H9 (cell line): ENCODE measurements around the gene EIF4E3. TPM values are rescaled to one million over a fixed set of nuclear protein-coding genes. Genes with fewer than 3 reads are reported as not detected.

ENCODE experiments used
- DNase-seq: peaks from one replicate; pipeline ENCODE4 v3.0.0-alpha.2; 2017
- H2AFZ ChIP-seq: one replicate; pipeline ENCODE4 v1.6.1; 2013; ENCODE audit warnings: mild to moderate bottlenecking, low read length, control low read depth, moderate library complexity
- H2AK5ac ChIP-seq: 2 replicates; pipeline ENCODE4 v1.6.1; 2013; ENCODE audit warnings: low read length, control low read depth, mixed read lengths; ENCODE audit not compliant: insufficient read length
- H2BK120ac ChIP-seq: one replicate; pipeline ENCODE4 v1.6.1; 2013; ENCODE audit warnings: low read depth, mild to moderate bottlenecking, low read length, control low read depth, inconsistent platforms; ENCODE audit not compliant: poor library complexity, severe bottlenecking
- H2BK12ac ChIP-seq: 2 replicates; pipeline ENCODE4 v1.6.1; 2013; ENCODE audit warnings: low read length, control low read depth, mixed read lengths, low read depth; ENCODE audit not compliant: insufficient read length
- H2BK15ac ChIP-seq: 2 replicates; pipeline ENCODE4 v1.6.1; 2013; ENCODE audit warnings: low read depth, low read length, control low read depth
- H2BK20ac ChIP-seq: one replicate; pipeline ENCODE4 v1.6.1; 2013; ENCODE audit warnings: low read depth, mild to moderate bottlenecking, low read length, control low read depth, inconsistent platforms; ENCODE audit not compliant: poor library complexity, severe bottlenecking
- H2BK5ac ChIP-seq: 2 replicates; pipeline ENCODE4 v1.6.1; 2013; ENCODE audit warnings: low read length, control low read depth, mixed read lengths; ENCODE audit not compliant: insufficient read length
- H3K14ac ChIP-seq: 2 replicates; pipeline ENCODE4 v1.6.1; 2013; ENCODE audit warnings: low read length, control low read depth; ENCODE audit not compliant: insufficient read depth
- H3K18ac ChIP-seq: 2 replicates; pipeline ENCODE4 v1.6.1; 2013; ENCODE audit warnings: low read depth, mild to moderate bottlenecking, mixed read lengths, low read length, control low read depth; ENCODE audit not compliant: insufficient read length
- H3K23ac ChIP-seq: 2 replicates; pipeline ENCODE4 v1.6.1; 2013; ENCODE audit warnings: low read length, control low read depth, mixed read lengths, low read depth; ENCODE audit not compliant: insufficient read length
- H3K23me2 ChIP-seq: 2 replicates; pipeline ENCODE4 v1.6.1; 2013; ENCODE audit warnings: low read depth, mild to moderate bottlenecking, mixed read lengths, low read length, control low read depth; ENCODE audit not compliant: insufficient read length, poor library complexity, severe bottlenecking
- H3K27ac ChIP-seq: 2 replicates; pipeline ENCODE4 v1.5.1; 2013; ENCODE audit warnings: low read length, control low read depth, mixed read lengths, low read depth; ENCODE audit not compliant: insufficient read length
- H3K27me3 ChIP-seq: 2 replicates; pipeline ENCODE4 v1.6.1; 2013; ENCODE audit warnings: low read length, control low read depth, inconsistent platforms; ENCODE audit not compliant: insufficient read depth
- H3K4ac ChIP-seq: 2 replicates; pipeline ENCODE4 v1.6.1; 2013; ENCODE audit warnings: low read depth, mild to moderate bottlenecking, control low read depth, inconsistent platforms, low read length, moderate library complexity
- H3K4me1 ChIP-seq: 2 replicates; pipeline ENCODE4 v1.6.1; 2013; ENCODE audit warnings: low read length, control low read depth, inconsistent platforms; ENCODE audit not compliant: insufficient read depth
- H3K4me2 ChIP-seq: 2 replicates; pipeline ENCODE4 v1.6.1; 2013; ENCODE audit warnings: low read length, control low read depth, mixed read lengths; ENCODE audit not compliant: insufficient read length, insufficient read depth
- H3K56ac ChIP-seq: 2 replicates; pipeline ENCODE4 v1.6.1; 2013; ENCODE audit warnings: low read depth, mild to moderate bottlenecking, mixed read lengths, low read length, control low read depth; ENCODE audit not compliant: insufficient read length
- H3K79me1 ChIP-seq: 2 replicates; pipeline ENCODE4 v1.6.1; 2013; ENCODE audit warnings: low read depth, mild to moderate bottlenecking, moderate library complexity, low read length, control low read depth, inconsistent platforms; ENCODE audit not compliant: insufficient read depth, poor library complexity, severe bottlenecking
- H3K79me2 ChIP-seq: 2 replicates; pipeline ENCODE4 v1.6.1; 2013; ENCODE audit warnings: low read length, control low read depth, inconsistent platforms; ENCODE audit not compliant: insufficient read depth
- H3K9ac ChIP-seq: 2 replicates; pipeline ENCODE4 v1.6.1; 2013; ENCODE audit warnings: low read length, control low read depth, mixed read lengths; ENCODE audit not compliant: insufficient read length; ENCODE audit errors: extremely low read depth
- H3K9me3 ChIP-seq: one replicate; pipeline ENCODE4 v1.6.1; 2013; ENCODE audit warnings: low read depth, low read length, inconsistent platforms; ENCODE audit not compliant: control insufficient read depth
- H3T11ph ChIP-seq: one replicate; pipeline ENCODE4 v1.6.1; 2013; ENCODE audit warnings: mild to moderate bottlenecking, low read length, control low read depth, inconsistent platforms
- H4K20me1 ChIP-seq: one replicate; pipeline ENCODE4 v1.6.1; 2013; ENCODE audit not compliant: control insufficient read depth, insufficient read length, insufficient read depth
- H4K5ac ChIP-seq: 2 replicates; pipeline ENCODE4 v1.6.1; 2013; ENCODE audit warnings: low read depth, mild to moderate bottlenecking, mixed read lengths, low read length, control low read depth; ENCODE audit not compliant: insufficient read length
- H4K8ac ChIP-seq: replicated peaks from 2 replicates; pipeline ENCODE4 v1.6.1; 2013; ENCODE audit warnings: low read length, control low read depth, mixed read lengths, low read depth; ENCODE audit not compliant: insufficient read length
- H4K91ac ChIP-seq: 2 replicates; pipeline ENCODE4 v1.6.1; 2013; ENCODE audit warnings: low read depth, mild to moderate bottlenecking, moderate library complexity, mixed read lengths, low read length, control low read depth; ENCODE audit not compliant: insufficient read length
- H3K27ac Mint-ChIP-seq, 3 experiments: 2 replicates in 2 of 3; 3 replicates in 1 of 3; pipeline ENCODE4 v1.8.0; 2020 to 2021; ENCODE audit warnings: mixed read lengths in 3 of 3, mild to moderate bottlenecking in 1 of 3, moderate library complexity in 1 of 3
- H3K27me3 Mint-ChIP-seq: 2 replicates; pipeline ENCODE4 v1.8.0; 2021; ENCODE audit warnings: low read depth, mild to moderate bottlenecking, moderate library complexity, mixed read lengths
- H3K36me3 Mint-ChIP-seq, 3 experiments: 2 replicates in 2 of 3; 3 replicates in 1 of 3; pipeline ENCODE4 v1.8.0; 2020 to 2021; ENCODE audit warnings: low read depth in 3 of 3, mixed read lengths in 3 of 3; ENCODE audit not compliant: insufficient read depth in 1 of 3
- H3K4me1 Mint-ChIP-seq, 2 experiments: 2 replicates each; pipeline ENCODE4 v1.8.0; 2020; ENCODE audit warnings: mixed read lengths in 2 of 2
- H3K4me3 Mint-ChIP-seq, 2 experiments: 2 replicates in 1 of 2; 3 replicates in 1 of 2; pipeline ENCODE4 v1.8.0; 2020 to 2021; ENCODE audit warnings: mild to moderate bottlenecking in 2 of 2, mixed read lengths in 2 of 2, moderate library complexity in 1 of 2
- H3K9me3 Mint-ChIP-seq, 2 experiments: 2 replicates in 1 of 2; 3 replicates in 1 of 2; pipeline ENCODE4 v1.8.0; 2020; ENCODE audit warnings: mild to moderate bottlenecking in 2 of 2, mixed read lengths in 2 of 2, moderate library complexity in 1 of 2
- CTCF ChIP-seq: fragments of 200-600 bp; sonication (generic); conservative IDR thresholded peaks from 3 replicates; pipeline ENCODE4 v1.8.0; 2021; ENCODE audit warnings: antibody characterized with exemption, mild to moderate bottlenecking
- WGBS: extraction: QIAGEN DNeasy Blood & Tissue Kit; methylation state at CpG from one replicate; pipeline ENCODE4 v1.1.7; 2013; ENCODE audit warnings: missing lambda C conversion rate, low lambda C conversion rate, mixed read lengths; ENCODE audit not compliant: insufficient read length; ENCODE audit errors: extremely low coverage; 5-methylcytosine and 5-hydroxymethylcytosine counted together
- total RNA-seq: library from RNA; stranded (reverse); gene quantifications from 2 replicates; pipeline ENCODE4 v1.2.1, GENCODE V29; 2021

The EIF4E3 gene
- total RNA-seq, 1 experiment from 2014 or later, result 12.9 TPM

GRCh38 chr3:71652781-71653413 lies 72.3 kb downstream of the EIF4E3 start:
- no peak overlapping the region for H3K4ac ChIP-seq
- no peak for DNase-seq
- WGBS, result no CpG with 5 or more reads among the region's 14 CpGs
- no peak overlapping the region for H2AK5ac ChIP-seq
- H3T11ph ChIP-seq, result no peak overlapping the region
- H3K23me2 ChIP-seq, result no peaks in the 10 kb centered on the region
- no peak overlapping the region for H2BK120ac ChIP-seq
- Mint-ChIP-seq H3K27ac (no peak overlapping the region), H3K36me3 (no peaks in the 10 kb centered on the region), H3K9me3 (no peaks in the 10 kb centered on the region), H3K27me3 (no peaks in the 10 kb centered on the region), H3K4me1 (peaks cover 35 to 43% of the 10 kb centered on the region in 2 experiments), H3K4me3 (no peak overlapping the region)
- H3K9ac ChIP-seq, result no peak overlapping the region
- H3K27me3 ChIP-seq, result no peaks in the 10 kb centered on the region
- no peak overlapping the region for H2BK15ac ChIP-seq
- H4K8ac ChIP-seq, result no peak overlapping the region
- no peak overlapping the region for H2BK20ac ChIP-seq
- H3K4me1 ChIP-seq, result peaks cover 16% of the 10 kb centered on the region; the same call in 1 of the 2 replicates
- no peak overlapping the region for H3K18ac ChIP-seq
- H2BK12ac ChIP-seq, result no peak overlapping the region
- no peaks in the 10 kb centered on the region for H4K20me1 ChIP-seq
- no peak overlapping the region for H4K5ac ChIP-seq
- H3K27ac ChIP-seq, result no peak overlapping the region
- no peak overlapping the region for H4K91ac ChIP-seq
- no peak overlapping the region for H2AFZ ChIP-seq
- no peaks in the 10 kb centered on the region for H3K79me2 ChIP-seq
- TF ChIP-seq CTCF, result peak; percentile 69
- no peak overlapping the region for H3K14ac ChIP-seq
- no peak overlapping the region for H3K23ac ChIP-seq
- H3K56ac ChIP-seq, result no peak overlapping the region
- H3K9me3 ChIP-seq, result no peaks in the 10 kb centered on the region
- H3K4me2 ChIP-seq, result no peak overlapping the region
- H3K79me1 ChIP-seq, result no peaks in the 10 kb centered on the region
- no peak overlapping the region for H2BK5ac ChIP-seq
